Right atrium auricular region (tissue), 2 donors: ENCODE measurements around the gene OR2S2. TPM values are rescaled to one million over a fixed set of nuclear protein-coding genes. Genes with fewer than 3 reads are reported as not detected.

Source experiments
- DNase-seq: peaks from one replicate; pipeline ENCODE4 v3.0.0-alpha.2; 2019; ENCODE audit warnings: low spot score
- H3K27ac ChIP-seq, 2 donors: fragments of 200-600 bp; sonication (generic); 1 replicate in 1 of 2; 2 replicates in 1 of 2; pipeline ENCODE4 v1.5.1; 2016 to 2019
- H3K27me3 ChIP-seq, 2 donors: fragments of 200-600 bp; sonication (generic); one replicate each; pipeline versions ENCODE4 v1.5.1 to v1.6.0; 2017 to 2019
- H3K36me3 ChIP-seq: fragments of 200-600 bp; sonication (generic); one replicate; pipeline ENCODE4 v1.5.1; 2016
- H3K4me1 ChIP-seq, 2 donors: fragments of 200-600 bp; sonication (generic); one replicate each; pipeline versions ENCODE4 v1.5.1 to v1.6.0; 2017 to 2019
- H3K4me3 ChIP-seq, 2 donors: fragments of 200-600 bp; sonication (generic); 1 replicate in 1 of 2; 2 replicates in 1 of 2; pipeline ENCODE4 v1.5.1; 2017 to 2019; ENCODE audit warnings: mild to moderate bottlenecking in 1 of 2, moderate library complexity in 1 of 2
- H3K9me3 ChIP-seq, 2 donors: fragments of 200-600 bp; sonication (generic); one replicate each; pipeline ENCODE4 v1.5.1; 2019
- total RNA-seq, 2 donors: library from RNA; depleted of rRNA; stranded (reverse); fragments of >200 nt; gene quantifications; one replicate each; pipeline ENCODE4 v1.1.0, GENCODE V29; 2016
- TF ChIP-seq, protein P1 (sequence below), 2 donors: fragments of 200-600 bp; sonication (generic); IDR thresholded peaks; one replicate each; pipeline ENCODE4 v1.5.1; 2019; ENCODE audit warnings: antibody characterized with exemption in 2 of 2

Gene OR2S2
- total RNA-seq, 2 donors from 2014 or later: not detected

- H3K27me3 ChIP-seq: no peaks in the 10 kb centered on the region
- no peaks in the 10 kb centered on the region for H3K9me3 ChIP-seq
- peaks cover 0 to 14% of the 10 kb centered on the region in 2 donors for H3K4me1 ChIP-seq
- no peak for DNase-seq
- H3K4me3 ChIP-seq: no peak overlapping the region
- no peak overlapping the region for H3K27ac ChIP-seq
- no peaks in the 10 kb centered on the region for H3K36me3 ChIP-seq
- TF ChIP-seq, protein P1, sequence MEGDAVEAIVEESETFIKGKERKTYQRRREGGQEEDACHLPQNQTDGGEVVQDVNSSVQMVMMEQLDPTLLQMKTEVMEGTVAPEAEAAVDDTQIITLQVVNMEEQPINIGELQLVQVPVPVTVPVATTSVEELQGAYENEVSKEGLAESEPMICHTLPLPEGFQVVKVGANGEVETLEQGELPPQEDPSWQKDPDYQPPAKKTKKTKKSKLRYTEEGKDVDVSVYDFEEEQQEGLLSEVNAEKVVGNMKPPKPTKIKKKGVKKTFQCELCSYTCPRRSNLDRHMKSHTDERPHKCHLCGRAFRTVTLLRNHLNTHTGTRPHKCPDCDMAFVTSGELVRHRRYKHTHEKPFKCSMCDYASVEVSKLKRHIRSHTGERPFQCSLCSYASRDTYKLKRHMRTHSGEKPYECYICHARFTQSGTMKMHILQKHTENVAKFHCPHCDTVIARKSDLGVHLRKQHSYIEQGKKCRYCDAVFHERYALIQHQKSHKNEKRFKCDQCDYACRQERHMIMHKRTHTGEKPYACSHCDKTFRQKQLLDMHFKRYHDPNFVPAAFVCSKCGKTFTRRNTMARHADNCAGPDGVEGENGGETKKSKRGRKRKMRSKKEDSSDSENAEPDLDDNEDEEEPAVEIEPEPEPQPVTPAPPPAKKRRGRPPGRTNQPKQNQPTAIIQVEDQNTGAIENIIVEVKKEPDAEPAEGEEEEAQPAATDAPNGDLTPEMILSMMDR (IDR thresholded peaks at IDR 0.05): no peak
Observed at GRCh38 chr9:35940458-35941407, 17.2 kb downstream of the OR2S2 start.

- TF ChIP-seq, protein P1 (IDR thresholded peaks at IDR 0.05): no peak
- Histone ChIP-seq H3K27me3 (no peaks in the 10 kb centered on the region), H3K4me3 (no peak overlapping the region), H3K4me1 (peaks cover 0 to 7% of the 10 kb centered on the region in 2 donors), H3K27ac (no peak overlapping the region), H3K36me3 (no peaks in the 10 kb centered on the region), H3K9me3 (no peaks in the 10 kb centered on the region)
- DNase-seq: no peak
Observed at GRCh38 chr9:35939679-35940250, 18.2 kb downstream of the OR2S2 start.

DNA sequence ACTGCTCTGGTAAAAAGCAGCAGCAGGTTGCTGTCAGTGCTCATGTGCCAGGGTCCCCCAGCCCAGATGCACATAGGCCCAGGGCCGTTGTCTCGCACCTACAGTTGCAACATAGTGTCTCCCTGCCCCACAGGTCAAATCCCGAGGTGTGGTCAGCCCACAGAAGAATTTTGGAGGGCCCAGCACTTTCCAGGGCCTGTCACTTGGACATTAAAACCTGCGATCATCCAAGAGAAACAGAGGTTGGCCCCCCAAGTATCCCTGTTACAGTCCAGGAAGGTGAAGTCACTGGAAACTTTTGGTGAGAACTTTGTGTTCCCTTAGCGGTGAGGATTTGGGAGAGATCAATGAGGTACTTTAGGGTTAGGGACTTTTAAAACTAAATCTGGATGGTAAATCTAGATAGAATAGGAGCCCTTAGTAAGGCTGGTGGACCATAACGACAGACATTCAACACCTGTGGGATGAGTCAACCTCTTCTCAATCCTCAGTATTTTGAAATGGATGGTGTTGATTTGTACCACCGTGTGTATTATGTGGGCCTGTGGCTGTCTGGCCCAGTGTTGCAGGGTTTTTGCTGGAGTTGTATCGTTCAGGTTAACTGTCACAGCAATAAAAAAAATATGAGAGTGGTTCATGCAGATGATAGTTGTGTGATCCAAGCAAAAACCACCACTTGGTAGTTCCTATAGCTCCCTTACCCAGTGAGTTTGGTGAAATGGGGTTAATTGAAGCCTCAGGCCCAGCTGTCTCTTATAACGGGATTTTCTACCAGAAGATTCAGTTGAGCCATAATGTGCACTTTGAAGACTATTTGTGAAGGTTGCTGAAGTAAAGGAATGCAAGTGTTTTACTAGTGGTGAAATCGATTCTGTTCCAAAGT, 19.2 kb downstream of the OR2S2 start:
- no peaks in the 10 kb centered on the region for H3K9me3 ChIP-seq
- H3K36me3 ChIP-seq: no peaks in the 10 kb centered on the region
- H3K4me3 ChIP-seq: no peak overlapping the region
- TF ChIP-seq, protein P1 (IDR thresholded peaks at IDR 0.05): no peak
- DNase-seq: no peak
- H3K4me1 ChIP-seq: peaks cover 0 to 7% of the 10 kb centered on the region in 2 donors
- no peak overlapping the region for H3K27ac ChIP-seq
- H3K27me3 ChIP-seq: no peaks in the 10 kb centered on the region

DNA sequence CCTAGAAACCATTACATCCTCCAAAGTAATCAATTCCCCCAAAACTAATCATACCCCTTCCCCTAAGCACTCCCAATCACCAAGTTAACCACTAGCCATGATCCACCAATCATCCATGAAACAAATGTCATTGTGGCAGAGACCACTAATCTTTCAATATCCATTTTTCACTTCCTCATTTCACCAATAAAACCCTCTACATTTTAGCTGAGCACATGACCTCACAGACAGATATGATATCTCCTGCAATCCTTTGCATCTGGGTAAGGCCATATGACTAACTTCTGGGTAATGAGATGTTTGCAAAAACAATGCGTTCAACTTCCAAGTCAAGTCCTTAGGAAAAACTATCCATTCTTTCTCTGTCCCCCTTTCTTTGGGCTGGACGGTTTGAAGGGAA, 20.7 kb downstream of the OR2S2 start:
- TF ChIP-seq, protein P1 (IDR thresholded peaks at IDR 0.05): no peak
- Histone ChIP-seq H3K27me3 (no peaks in the 10 kb centered on the region), H3K4me3 (no peak overlapping the region), H3K9me3 (no peaks in the 10 kb centered on the region), H3K27ac (no peak overlapping the region), H3K4me1 (peaks cover 0 to 7% of the 10 kb centered on the region in 2 donors), H3K36me3 (no peaks in the 10 kb centered on the region)
- DNase-seq: no peak

GRCh38 chr9:35935755-35936509, 22.0 kb downstream of the OR2S2 start:
- TF ChIP-seq, protein P1 (IDR thresholded peaks at IDR 0.05): no peak
- no peaks in the 10 kb centered on the region for H3K27me3 ChIP-seq
- peaks cover 0 to 7% of the 10 kb centered on the region in 2 donors for H3K4me1 ChIP-seq
- H3K27ac ChIP-seq: peak overlapping the region in 1 of 2 donors; percentile 20
- H3K9me3 ChIP-seq: no peaks in the 10 kb centered on the region
- DNase-seq: no peak
- no peak overlapping the region for H3K4me3 ChIP-seq
- no peaks in the 10 kb centered on the region for H3K36me3 ChIP-seq
